ENCODE results near the gene OXSM. TPM values are rescaled to one million over a fixed set of nuclear protein-coding genes. Genes with fewer than 3 reads are reported as not detected.

Gene OXSM
- polyA plus RNA-seq, 1 donor (not counting 4 experiments of a cell fraction or from before 2014, with no cell fraction given) = 31.6 TPM

DNA sequence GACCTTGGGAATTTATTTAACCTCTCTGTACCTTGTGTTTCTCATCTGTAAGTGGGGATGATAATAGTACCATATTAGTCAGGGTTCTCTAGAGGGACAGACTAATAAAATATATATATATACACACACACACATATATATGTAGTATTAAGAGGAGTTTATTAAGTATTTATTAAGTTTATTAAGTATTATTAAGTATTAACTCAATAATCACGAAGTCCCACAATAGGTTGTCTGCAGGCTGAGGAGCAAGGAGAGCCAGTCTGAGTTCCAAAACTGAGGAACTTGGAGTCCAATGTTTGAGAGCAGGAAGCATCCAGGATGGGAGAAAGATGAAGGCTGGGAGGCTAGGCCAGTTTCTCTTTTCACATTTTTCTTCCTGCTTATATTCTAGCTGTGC lies 14.8 kb downstream of the OXSM start:
- no peaks in the 10 kb centered on the region for H3K36me3 ChIP-seq (ENCODE audit: control insufficient read depth in 2 of 2, extremely low read depth in 1 of 2, insufficient read depth in 2 of 2, low read length in 2 of 2)
- H2AFZ ChIP-seq (ENCODE audit: control insufficient read depth, low read length) = no peak overlapping the region
- FAIRE-seq = no peak
- no peak overlapping the region for H3K9ac ChIP-seq (ENCODE audit: control insufficient read depth, extremely low read depth, insufficient read depth, low read length)
- no peaks in the 10 kb centered on the region for H3K4me1 ChIP-seq (ENCODE audit: control insufficient read depth, extremely low read depth, insufficient read depth, low read length)
- no peaks in the 10 kb centered on the region for H3K9me3 ChIP-seq (ENCODE audit: control insufficient read depth, low read depth, low read length)
- no peak overlapping the region for H3K4me2 ChIP-seq (ENCODE audit: control insufficient read depth, extremely low read depth, insufficient read depth, low read depth, low read length)
- H3K9me1 ChIP-seq (ENCODE audit: control insufficient read depth, extremely low read depth, insufficient read depth, low read length) = no peaks in the 10 kb centered on the region
- no peak for TF ChIP-seq EZH2 (IDR thresholded peaks at IDR 0.05; ENCODE audit: low read length)
- TF ChIP-seq, protein P1, sequence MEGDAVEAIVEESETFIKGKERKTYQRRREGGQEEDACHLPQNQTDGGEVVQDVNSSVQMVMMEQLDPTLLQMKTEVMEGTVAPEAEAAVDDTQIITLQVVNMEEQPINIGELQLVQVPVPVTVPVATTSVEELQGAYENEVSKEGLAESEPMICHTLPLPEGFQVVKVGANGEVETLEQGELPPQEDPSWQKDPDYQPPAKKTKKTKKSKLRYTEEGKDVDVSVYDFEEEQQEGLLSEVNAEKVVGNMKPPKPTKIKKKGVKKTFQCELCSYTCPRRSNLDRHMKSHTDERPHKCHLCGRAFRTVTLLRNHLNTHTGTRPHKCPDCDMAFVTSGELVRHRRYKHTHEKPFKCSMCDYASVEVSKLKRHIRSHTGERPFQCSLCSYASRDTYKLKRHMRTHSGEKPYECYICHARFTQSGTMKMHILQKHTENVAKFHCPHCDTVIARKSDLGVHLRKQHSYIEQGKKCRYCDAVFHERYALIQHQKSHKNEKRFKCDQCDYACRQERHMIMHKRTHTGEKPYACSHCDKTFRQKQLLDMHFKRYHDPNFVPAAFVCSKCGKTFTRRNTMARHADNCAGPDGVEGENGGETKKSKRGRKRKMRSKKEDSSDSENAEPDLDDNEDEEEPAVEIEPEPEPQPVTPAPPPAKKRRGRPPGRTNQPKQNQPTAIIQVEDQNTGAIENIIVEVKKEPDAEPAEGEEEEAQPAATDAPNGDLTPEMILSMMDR (optimal IDR thresholded peaks at IDR 0.05 in 1 of 3, IDR thresholded peaks at IDR 0.05 in 1 of 3, conservative IDR thresholded peaks at IDR 0.05 in 1 of 3; ENCODE audit: extremely low read depth in 1 of 3, insufficient read depth in 2 of 3, low read length in 3 of 3) = no peak
- DNase-seq (ENCODE audit: low read depth, low spot score) = no peak
- no peak overlapping the region for H3K4me3 ChIP-seq (ENCODE audit: control insufficient read depth in 2 of 3, extremely low read depth in 1 of 3, insufficient read depth in 2 of 3, low read depth in 1 of 3, low read length in 3 of 3)
- H3K79me2 ChIP-seq (ENCODE audit: control insufficient read depth, insufficient read depth, low read length) = no peaks in the 10 kb centered on the region
- dilution Hi-C loops (cut with MboI; ENCODE audit: extremely low pct_ligation_motif_present, low sequenced_read_pairs) = no loop called here
- no peaks in the 10 kb centered on the region for H4K20me1 ChIP-seq (ENCODE audit: control insufficient read depth, extremely low read depth, insufficient read depth, low read length)
- H3K27ac ChIP-seq (ENCODE audit: control insufficient read depth, insufficient read depth, low read length) = no peak overlapping the region
- no peaks in the 10 kb centered on the region for H3K27me3 ChIP-seq (ENCODE audit: control insufficient read depth, extremely low read depth, insufficient read depth, low read length)

DNA sequence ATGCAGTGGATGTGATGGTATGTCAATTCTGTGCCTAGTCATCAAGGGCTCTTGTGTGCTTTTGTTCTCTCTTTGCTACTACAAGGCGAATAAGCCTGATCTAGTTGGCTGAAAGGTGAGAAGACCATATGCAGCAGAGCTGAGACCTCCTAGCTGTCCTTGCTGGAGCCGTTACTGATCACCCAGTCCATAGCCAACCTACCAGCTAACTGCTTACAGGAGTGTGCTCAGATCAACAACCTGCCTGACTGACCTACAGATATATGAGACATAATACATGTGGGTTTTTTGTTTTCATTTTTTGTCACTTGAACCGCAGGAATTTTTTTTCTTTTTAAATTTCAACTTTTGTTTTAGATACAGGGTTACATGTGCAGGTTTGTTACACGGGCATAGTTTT lies 22.8 kb downstream of the OXSM start:
- H3K9me3 ChIP-seq (ENCODE audit: control insufficient read depth, low read depth, low read length) = no peaks in the 10 kb centered on the region
- no peak overlapping the region for H2AFZ ChIP-seq (ENCODE audit: control insufficient read depth, low read length)
- DNase-seq (ENCODE audit: low read depth, low spot score) (no peak), FAIRE-seq (no peak)
- no peaks in the 10 kb centered on the region for H3K9me1 ChIP-seq (ENCODE audit: control insufficient read depth, extremely low read depth, insufficient read depth, low read length)
- H3K9ac ChIP-seq (ENCODE audit: control insufficient read depth, extremely low read depth, insufficient read depth, low read length) = no peak overlapping the region
- H3K27me3 ChIP-seq (ENCODE audit: control insufficient read depth, extremely low read depth, insufficient read depth, low read length) = no peaks in the 10 kb centered on the region
- dilution Hi-C loops (cut with MboI; ENCODE audit: extremely low pct_ligation_motif_present, low sequenced_read_pairs) = no loop called here
- H4K20me1 ChIP-seq (ENCODE audit: control insufficient read depth, extremely low read depth, insufficient read depth, low read length) = no peaks in the 10 kb centered on the region
- no peak for TF ChIP-seq EZH2 (IDR thresholded peaks at IDR 0.05; ENCODE audit: low read length)
- TF ChIP-seq, protein P1 (optimal IDR thresholded peaks at IDR 0.05 in 1 of 3, IDR thresholded peaks at IDR 0.05 in 1 of 3, conservative IDR thresholded peaks at IDR 0.05 in 1 of 3; ENCODE audit: extremely low read depth in 1 of 3, insufficient read depth in 2 of 3, low read length in 3 of 3) = no peak
- H3K4me2 ChIP-seq (ENCODE audit: control insufficient read depth, extremely low read depth, insufficient read depth, low read depth, low read length) = no peak overlapping the region
- H3K4me1 ChIP-seq (ENCODE audit: control insufficient read depth, extremely low read depth, insufficient read depth, low read length) = no peaks in the 10 kb centered on the region
- H3K27ac ChIP-seq (ENCODE audit: control insufficient read depth, insufficient read depth, low read length) = no peak overlapping the region
- no peak overlapping the region for H3K4me3 ChIP-seq (ENCODE audit: control insufficient read depth in 2 of 3, extremely low read depth in 1 of 3, insufficient read depth in 2 of 3, low read depth in 1 of 3, low read length in 3 of 3)
- no peaks in the 10 kb centered on the region for H3K36me3 ChIP-seq (ENCODE audit: control insufficient read depth in 2 of 2, extremely low read depth in 1 of 2, insufficient read depth in 2 of 2, low read length in 2 of 2)
- H3K79me2 ChIP-seq (ENCODE audit: control insufficient read depth, insufficient read depth, low read length) = no peaks in the 10 kb centered on the region

Measured in keratinocyte (primary cell).